Keratinocyte (primary cell): ENCODE measurements around the gene ENKUR. TPM values are rescaled to one million over a fixed set of nuclear protein-coding genes. Genes with fewer than 3 reads are reported as not detected.

Experiments used
- DNase-seq: peaks from one replicate; pipeline ENCODE4 v3.0.0-alpha.2; 2011; ENCODE audit warnings: low read depth, missing footprints, low spot score
- FAIRE-seq: peaks from 2 replicates; lab custom pipeline; 2011; peaks lifted over from hg19 to GRCh38; lab: Jason Lieb, UNC
- H2AFZ ChIP-seq: 2 replicates; pipeline ENCODE4 v1.6.0; 2012; ENCODE audit warnings: low read length, control low read depth, inconsistent platforms; ENCODE audit not compliant: control insufficient read depth
- H3K27ac ChIP-seq: 2 replicates; pipeline ENCODE4 v1.5.1; 2011; ENCODE audit warnings: low read length; ENCODE audit not compliant: control insufficient read depth, insufficient read depth
- H3K27me3 ChIP-seq: 3 replicates; pipeline ENCODE4 v1.6.0; 2011; ENCODE audit warnings: low read length; ENCODE audit not compliant: control insufficient read depth, insufficient read depth; ENCODE audit errors: extremely low read depth
- H3K36me3 ChIP-seq, 2 experiments: 2 replicates in 1 of 2; 3 replicates in 1 of 2; pipeline ENCODE4 v1.5.1; 2011; ENCODE audit warnings: low read length in 2 of 2, mild to moderate bottlenecking in 1 of 2; ENCODE audit not compliant: control insufficient read depth in 2 of 2, insufficient read depth in 2 of 2; ENCODE audit errors: extremely low read depth in 1 of 2
- H3K4me1 ChIP-seq: 3 replicates; pipeline ENCODE4 v1.5.1; 2011; ENCODE audit warnings: low read length; ENCODE audit not compliant: control insufficient read depth, insufficient read depth; ENCODE audit errors: extremely low read depth
- H3K4me2 ChIP-seq: 3 replicates; pipeline ENCODE4 v1.6.0; 2011; ENCODE audit warnings: low read depth, low read length; ENCODE audit not compliant: control insufficient read depth, insufficient read depth; ENCODE audit errors: extremely low read depth
- H3K4me3 ChIP-seq, 3 experiments: fragments of 200-600 bp in 1 of 3; sonication (generic) in 1 of 3; 2 replicates in 2 of 3; 3 replicates in 1 of 3; pipeline ENCODE4 v1.5.1; 2011 to 2016; ENCODE audit warnings: low read length in 3 of 3, mild to moderate bottlenecking in 3 of 3, control low read depth in 2 of 3, inconsistent platforms in 1 of 3, low read depth in 1 of 3, mixed read lengths in 1 of 3, mixed run types in 1 of 3, moderate library complexity in 1 of 3; ENCODE audit not compliant: control insufficient read depth in 2 of 3, insufficient read depth in 2 of 3; ENCODE audit errors: extremely low read depth in 1 of 3
- H3K79me2 ChIP-seq: 2 replicates; pipeline ENCODE4 v1.6.0; 2012; ENCODE audit warnings: low read length; ENCODE audit not compliant: control insufficient read depth, insufficient read depth
- H3K9ac ChIP-seq: 3 replicates; pipeline ENCODE4 v1.6.0; 2011; ENCODE audit warnings: low read length; ENCODE audit not compliant: control insufficient read depth, insufficient read depth; ENCODE audit errors: extremely low read depth
- H3K9me1 ChIP-seq: 3 replicates; pipeline ENCODE4 v1.6.0; 2011; ENCODE audit warnings: low read length; ENCODE audit not compliant: control insufficient read depth, insufficient read depth; ENCODE audit errors: extremely low read depth
- H3K9me3 ChIP-seq: 2 replicates; pipeline ENCODE4 v1.5.1; 2012; ENCODE audit warnings: low read depth, low read length; ENCODE audit not compliant: control insufficient read depth
- H4K20me1 ChIP-seq: 3 replicates; pipeline ENCODE4 v1.6.0; 2011; ENCODE audit warnings: low read length; ENCODE audit not compliant: control insufficient read depth, insufficient read depth; ENCODE audit errors: extremely low read depth
- EZH2 ChIP-seq: IDR thresholded peaks from one replicate; pipeline ENCODE4 v1.6.1; 2012; ENCODE audit warnings: inconsistent platforms, mild to moderate bottlenecking, low read length, moderate library complexity
- dilution Hi-C: fragments of 300-500 bp; cut with MboI; formaldehyde crosslinking; loops from one replicate; pipeline ENCODE4 v1.7.0; 2020; ENCODE audit warnings: low sequenced_read_pairs; ENCODE audit not compliant: extremely low pct_ligation_motif_present
- polyA plus RNA-seq, 5 experiments: library from polyadenylated mRNA; depleted of rRNA in 3 of 5; stranded (reverse) in 3 of 5; stranded (forward) in 1 of 5; unstranded in 1 of 5; fragments of >200 nt; gene quantifications; 1 replicate in 1 of 5; 2 replicates in 3 of 5; 3 replicates in 1 of 5; pipeline versions ENCODE4 v1.2.1 to v1.2.3, GENCODE V29; 2011 to 2012; ENCODE audit warnings: missing spikeins in 2 of 5, low read depth in 1 of 5, low replicate concordance in 1 of 5
- TF ChIP-seq, protein P1 (sequence below), 3 experiments: IDR thresholded peaks in 1 of 3; conservative IDR thresholded peaks in 1 of 3; optimal IDR thresholded peaks in 1 of 3; 2 replicates in 2 of 3; 3 replicates in 1 of 3; pipeline versions ENCODE3 to v1.5.1; 2011; ENCODE audit warnings: low read length in 3 of 3, mild to moderate bottlenecking in 3 of 3, moderate library complexity in 2 of 3, control low read depth in 1 of 3, inconsistent platforms in 1 of 3; ENCODE audit not compliant: insufficient read depth in 2 of 3; ENCODE audit errors: extremely low read depth in 1 of 3

Gene ENKUR
- polyA plus RNA-seq, 1 donor (not counting 4 experiments of a cell fraction or from before 2014, with no cell fraction given) = 0.03 TPM

DNA sequence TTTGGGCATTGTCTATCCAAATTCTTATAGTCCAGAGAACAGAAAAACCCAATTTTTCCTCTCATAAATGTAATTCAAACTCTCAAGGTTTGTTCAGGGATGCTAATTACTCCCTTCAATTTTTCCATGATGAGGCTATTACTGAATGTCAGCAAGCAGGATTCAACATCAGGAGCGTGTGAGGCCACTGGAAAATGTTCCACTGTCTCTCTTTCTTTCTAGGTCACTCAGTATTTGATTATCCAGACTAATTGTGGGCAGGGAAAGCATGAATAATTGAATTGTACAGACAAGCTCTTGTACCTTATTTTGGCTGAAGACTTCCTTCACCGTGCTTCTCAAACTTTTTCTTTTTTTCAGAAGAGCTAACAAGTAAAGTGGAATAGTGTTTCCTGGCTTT, 31.1 kb upstream of the ENKUR start:
- H2AFZ ChIP-seq = no peak overlapping the region
- no peaks in the 10 kb centered on the region for H3K79me2 ChIP-seq

GRCh38 chr10:25046641-25047040, 30.7 kb upstream of the ENKUR start:
- TF ChIP-seq, protein P1, sequence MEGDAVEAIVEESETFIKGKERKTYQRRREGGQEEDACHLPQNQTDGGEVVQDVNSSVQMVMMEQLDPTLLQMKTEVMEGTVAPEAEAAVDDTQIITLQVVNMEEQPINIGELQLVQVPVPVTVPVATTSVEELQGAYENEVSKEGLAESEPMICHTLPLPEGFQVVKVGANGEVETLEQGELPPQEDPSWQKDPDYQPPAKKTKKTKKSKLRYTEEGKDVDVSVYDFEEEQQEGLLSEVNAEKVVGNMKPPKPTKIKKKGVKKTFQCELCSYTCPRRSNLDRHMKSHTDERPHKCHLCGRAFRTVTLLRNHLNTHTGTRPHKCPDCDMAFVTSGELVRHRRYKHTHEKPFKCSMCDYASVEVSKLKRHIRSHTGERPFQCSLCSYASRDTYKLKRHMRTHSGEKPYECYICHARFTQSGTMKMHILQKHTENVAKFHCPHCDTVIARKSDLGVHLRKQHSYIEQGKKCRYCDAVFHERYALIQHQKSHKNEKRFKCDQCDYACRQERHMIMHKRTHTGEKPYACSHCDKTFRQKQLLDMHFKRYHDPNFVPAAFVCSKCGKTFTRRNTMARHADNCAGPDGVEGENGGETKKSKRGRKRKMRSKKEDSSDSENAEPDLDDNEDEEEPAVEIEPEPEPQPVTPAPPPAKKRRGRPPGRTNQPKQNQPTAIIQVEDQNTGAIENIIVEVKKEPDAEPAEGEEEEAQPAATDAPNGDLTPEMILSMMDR (optimal IDR thresholded peaks at IDR 0.05 in 1 of 3, IDR thresholded peaks at IDR 0.05 in 1 of 3, conservative IDR thresholded peaks at IDR 0.05 in 1 of 3; ENCODE audit: extremely low read depth in 1 of 3, insufficient read depth in 2 of 3, low read length in 3 of 3) = no peak
- TF ChIP-seq EZH2 = no peak
- Histone ChIP-seq H3K36me3 (no peaks in the 10 kb centered on the region), H2AFZ (no peak overlapping the region), H3K27me3 (no peaks in the 10 kb centered on the region), H3K4me3 (no peak overlapping the region), H3K9me3 (no peaks in the 10 kb centered on the region), H4K20me1 (no peaks in the 10 kb centered on the region), H3K27ac (no peak overlapping the region), H3K9me1 (no peaks in the 10 kb centered on the region), H3K79me2 (no peaks in the 10 kb centered on the region), H3K4me1 (peaks cover 12% of the 10 kb centered on the region), H3K9ac (no peak overlapping the region), H3K4me2 (no peak overlapping the region)
- FAIRE-seq (no peak), DNase-seq (no peak)
- dilution Hi-C loops = no loop called here

More for the DNA sequence above, 31.1 kb upstream of the ENKUR start:
- H3K36me3 ChIP-seq = no peaks in the 10 kb centered on the region
- H4K20me1 ChIP-seq = no peaks in the 10 kb centered on the region
- dilution Hi-C loops = no loop called here
- peaks cover 12% of the 10 kb centered on the region for H3K4me1 ChIP-seq
- no peaks in the 10 kb centered on the region for H3K9me1 ChIP-seq
- TF ChIP-seq EZH2 = no peak
- TF ChIP-seq, protein P1 (optimal IDR thresholded peaks at IDR 0.05 in 1 of 3, IDR thresholded peaks at IDR 0.05 in 1 of 3, conservative IDR thresholded peaks at IDR 0.05 in 1 of 3; ENCODE audit: extremely low read depth in 1 of 3, insufficient read depth in 2 of 3, low read length in 3 of 3) = no peak
- peak; percentile 39 for FAIRE-seq
- DNase-seq = no peak
- H3K4me3 ChIP-seq = no peak overlapping the region
- no peak overlapping the region for H3K4me2 ChIP-seq
- H3K9me3 ChIP-seq = no peaks in the 10 kb centered on the region
- no peaks in the 10 kb centered on the region for H3K27me3 ChIP-seq
- no peak overlapping the region for H3K27ac ChIP-seq
- no peak overlapping the region for H3K9ac ChIP-seq
